GM12892 (cell line): Measurements from ENCODE around the gene CSPG4.
A peak's percentile ranks its signal among the peaks of the same experiment; 100 is the strongest.
"Not testable (repeated sequence)": the region's sequence is repeated elsewhere in the genome, so short reads cannot be mapped to it uniquely, and the experiment has no call there.

Experiments
- DNase-seq: peaks from one replicate; pipeline ENCODE4 v3.0.0; 2011; ENCODE audit not compliant: insufficient read length
- FAIRE-seq: peaks from 2 replicates; lab custom pipeline; 2011; peaks lifted over from hg19 to GRCh38; lab: Jason Lieb, UNC
- POLR2A ChIP-seq: IDR thresholded peaks from 2 replicates; pipeline ENCODE4 v1.6.1; 2011; ENCODE audit warnings: low read depth, low read length, control low read depth
- POLR2AphosphoS5 ChIP-seq: IDR thresholded peaks from 2 replicates; pipeline ENCODE4 v1.6.1; 2011; ENCODE audit warnings: low read depth, low read length, control low read depth
- TAF1 ChIP-seq: IDR thresholded peaks from 2 replicates; pipeline ENCODE4 v1.6.1; 2011; ENCODE audit warnings: low read depth, mild to moderate bottlenecking, control low read depth, low read length, borderline replicate concordance

The CSPG4 gene

GRCh38 chr15:75704618-75705017, 8.0 kb downstream of the CSPG4 start:
- no peak for FAIRE-seq

DNA sequence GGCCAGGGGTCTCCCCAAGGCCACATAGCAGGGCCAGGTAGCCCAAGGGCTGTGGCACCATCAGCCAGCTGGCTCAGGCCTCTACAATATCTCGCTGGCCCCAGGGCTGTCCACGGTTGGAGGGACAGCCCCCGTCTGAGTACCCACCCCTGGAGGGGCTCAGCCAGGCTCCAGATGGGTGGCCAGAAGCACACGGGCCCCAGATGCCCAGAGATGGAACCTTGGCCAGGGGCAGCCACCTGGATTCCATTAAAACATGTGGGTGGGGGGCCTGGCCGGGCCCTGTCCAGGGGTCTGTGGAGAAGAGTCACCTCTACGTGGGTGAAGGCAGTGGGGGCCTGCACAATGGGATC, 8.4 kb downstream of the CSPG4 start:
- DNase-seq: no peak
- TF ChIP-seq POLR2A (no peak), POLR2AphosphoS5 (no peak), TAF1 (no peak)
- FAIRE-seq: no peak

More at GRCh38 chr15:75704618-75705017, 8.0 kb downstream of the CSPG4 start:
- no peak for DNase-seq
- TF ChIP-seq POLR2A (no peak), TAF1 (no peak), POLR2AphosphoS5 (no peak)

- not testable (repeated sequence) for DNase-seq
- peak; percentile 83 for FAIRE-seq
Measured at GRCh38 chr15:75703440-75704262, 9.0 kb downstream of the CSPG4 start.

GRCh38 chr15:75702436-75702835, 10.2 kb downstream of the CSPG4 start:
- DNase-seq (no peak), FAIRE-seq (no peak)
- TF ChIP-seq POLR2A (no peak), TAF1 (no peak), POLR2AphosphoS5 (no peak)

DNA sequence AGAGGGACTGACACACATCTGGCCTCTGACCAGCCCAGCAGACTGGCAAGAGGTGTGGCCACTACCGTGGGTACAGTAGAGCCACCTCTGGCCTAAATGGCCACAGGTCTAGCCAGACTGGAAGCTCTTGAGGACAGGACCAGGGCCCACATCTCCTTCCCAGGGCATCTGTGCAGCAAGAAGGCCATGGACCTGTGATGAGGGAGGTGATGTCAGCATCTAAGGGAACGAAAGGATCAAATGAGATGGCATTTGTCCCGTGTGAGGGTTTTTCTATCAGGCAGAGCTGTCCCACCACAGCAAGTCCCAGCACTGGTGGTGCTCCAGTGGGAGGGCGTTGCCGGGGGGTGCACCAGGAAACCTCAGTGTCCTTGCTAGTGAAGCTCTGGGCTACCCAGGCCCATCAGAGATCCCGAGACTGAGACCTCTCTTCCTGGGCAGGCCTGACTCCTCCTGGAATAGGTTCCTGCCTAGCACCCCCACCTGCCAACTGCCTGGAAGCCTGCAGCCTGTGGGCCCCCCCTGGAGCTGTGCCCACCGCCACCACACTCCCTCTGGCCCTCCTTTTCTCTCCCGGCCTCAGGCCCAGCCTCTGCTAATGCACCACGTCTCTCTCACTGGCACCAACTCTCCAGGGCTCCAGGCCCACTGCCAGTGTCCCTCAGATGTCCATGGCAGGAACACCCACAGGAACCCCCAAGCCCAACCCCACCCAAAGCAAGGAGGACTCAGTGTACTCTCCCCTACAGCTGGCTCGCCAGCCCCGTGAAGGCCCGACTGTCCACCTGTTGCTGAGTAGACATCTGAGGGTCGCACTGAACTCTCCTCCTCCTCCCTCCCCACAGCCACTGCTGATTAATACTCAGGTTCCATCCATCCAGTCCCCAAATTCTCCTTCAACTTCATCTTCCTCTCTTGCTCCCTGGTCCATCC, 11.3 kb downstream of the CSPG4 start:
- not testable (repeated sequence) for DNase-seq
- peak; percentile 76 for FAIRE-seq

GRCh38 chr15:75699961-75700874, 12.4 kb downstream of the CSPG4 start:
- FAIRE-seq: peak; percentile 87
- DNase-seq: not testable (repeated sequence)

- DNase-seq, FAIRE-seq: not testable (repeated sequence)
Measured at GRCh38 chr15:75699517-75699916, 13.1 kb downstream of the CSPG4 start.

- FAIRE-seq, DNase-seq: not testable (repeated sequence)
Measured at GRCh38 chr15:75697974-75698747, 14.5 kb downstream of the CSPG4 start.

DNA sequence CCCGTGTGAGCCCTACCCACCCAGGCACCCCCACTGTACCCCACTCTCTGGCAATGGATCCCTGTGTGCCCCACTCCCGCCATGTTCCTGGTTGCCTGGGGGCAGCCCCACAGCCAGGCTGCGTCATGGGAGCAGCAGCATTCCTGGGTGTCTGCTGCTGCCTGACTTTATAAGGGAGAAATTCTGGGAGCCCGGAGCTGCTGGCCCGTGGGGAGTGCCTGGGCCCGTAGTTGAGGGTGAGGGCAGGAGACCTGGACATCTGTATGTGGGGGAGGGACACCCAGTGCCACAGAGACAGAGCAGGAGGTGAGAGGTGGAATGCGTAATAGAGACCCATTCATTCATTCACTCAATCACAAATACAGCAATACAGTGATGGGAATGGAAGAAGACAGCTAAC, 15.1 kb downstream of the CSPG4 start:
- FAIRE-seq (no peak), DNase-seq (no peak)
- no peak for TF ChIP-seq POLR2A

DNA sequence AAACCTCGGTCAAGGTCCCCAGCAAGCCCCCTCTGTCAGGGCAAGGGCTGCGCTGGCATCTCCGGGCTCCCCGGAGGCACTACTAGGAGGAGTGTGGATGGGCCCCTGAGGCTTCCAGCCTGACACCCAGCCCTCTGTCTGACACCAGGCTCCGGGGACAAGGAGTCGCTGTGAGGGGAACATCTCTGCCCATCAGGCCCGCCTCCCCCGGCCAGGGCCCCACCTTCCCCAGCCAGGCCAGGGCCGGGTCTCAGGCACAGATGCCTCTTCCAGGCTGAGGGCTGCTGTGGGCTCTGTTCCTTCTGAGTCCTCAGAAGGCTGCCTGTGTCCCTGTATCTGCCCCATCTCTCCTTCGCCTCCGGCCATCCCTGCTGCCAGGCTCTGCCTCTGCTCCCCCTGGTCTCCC, 15.8 kb downstream of the CSPG4 start:
- FAIRE-seq (no peak), DNase-seq (no peak)
- TF ChIP-seq POLR2AphosphoS5 (no peak), POLR2A (no peak), TAF1 (no peak)

GRCh38 chr15:75696311-75696720, 16.3 kb downstream of the CSPG4 start:
- TF ChIP-seq TAF1 (no peak), POLR2A (no peak), POLR2AphosphoS5 (no peak)
- FAIRE-seq (no peak), DNase-seq (no peak)
